HepG2 (cell line): Measurements from ENCODE around the gene AS3MT. TPM values are rescaled to one million over a fixed set of nuclear protein-coding genes. Genes with fewer than 3 reads are reported as not detected.

Experiments used
- AGO2 ChIP-seq: fragments of 200-400 bp; formaldehyde crosslinking; optimal IDR thresholded peaks from 2 replicates; pipeline ENCODE3; 2017; ENCODE audit warnings: mild to moderate bottlenecking, low read depth, low read length, moderate library complexity
- BRD4 ChIP-seq: sonication (generic); formaldehyde crosslinking; IDR thresholded peaks from 2 replicates; pipeline ENCODE4 v1.4.0; 2020; ENCODE audit warnings: missing genetic modification reagents
- CEBPB ChIP-seq: IDR thresholded peaks from 2 replicates; pipeline ENCODE4 v1.6.1; 2011; ENCODE audit warnings: low read depth, low read length, improper control_type of control experiment, borderline replicate concordance
- DMAP1 ChIP-seq: IDR thresholded peaks from 2 replicates; pipeline ENCODE4 v1.6.1; 2016
- DNMT1 ChIP-seq: sonication (generic); formaldehyde crosslinking; IDR thresholded peaks from 2 replicates; pipeline ENCODE4 v1.5.1; 2020; ENCODE audit warnings: mild to moderate bottlenecking, missing genetic modification reagents
- FIP1L1 ChIP-seq: fragments of 200-400 bp; formaldehyde crosslinking; IDR thresholded peaks from 2 replicates; pipeline ENCODE4 v1.6.1; 2018; ENCODE audit warnings: low read depth, mild to moderate bottlenecking, low read length, moderate library complexity, borderline replicate concordance; ENCODE audit not compliant: insufficient read depth
- FOSL1 ChIP-seq: sonication (generic); formaldehyde crosslinking; IDR thresholded peaks from 2 replicates; pipeline ENCODE4 v1.9.0; 2021; ENCODE audit warnings: missing genetic modification reagents, borderline replicate concordance
- FOXO1 ChIP-seq: sonication (generic); formaldehyde crosslinking; IDR thresholded peaks from 2 replicates; pipeline ENCODE4 v1.4.0; 2020; ENCODE audit warnings: missing genetic modification reagents
- FOXO4 ChIP-seq: sonication (generic); formaldehyde crosslinking; conservative IDR thresholded peaks from 2 replicates; pipeline ENCODE4 v1.8.1; 2023; ENCODE audit warnings: missing genetic modification reagents
- HNRNPLL ChIP-seq: fragments of 200-400 bp; formaldehyde crosslinking; IDR thresholded peaks from 2 replicates; pipeline ENCODE4 v1.6.1; 2017; ENCODE audit warnings: mild to moderate bottlenecking, low read depth, low read length; ENCODE audit not compliant: poor library complexity, severe bottlenecking
- HOXA3 ChIP-seq: sonication (generic); formaldehyde crosslinking; IDR thresholded peaks from 2 replicates; pipeline ENCODE4 v1.5.0; 2020; ENCODE audit warnings: missing genetic modification reagents
- HOXA9 ChIP-seq: sonication (generic); formaldehyde crosslinking; IDR thresholded peaks from 2 replicates; pipeline ENCODE4 v1.8.1; 2022; ENCODE audit warnings: missing genetic modification reagents, mild to moderate bottlenecking, moderate library complexity, borderline replicate concordance
- MLX ChIP-seq: IDR thresholded peaks from 2 replicates; pipeline ENCODE4 v1.6.1; 2016
- MXD4 ChIP-seq: IDR thresholded peaks from 2 replicates; pipeline ENCODE4 v1.6.1; 2016; ENCODE audit warnings: mild to moderate bottlenecking, missing biosample characterization, missing genetic modification reagents
- PBX2 ChIP-seq: IDR thresholded peaks from 2 replicates; pipeline ENCODE4 v1.6.1; 2016; ENCODE audit warnings: control low read depth
- POGK ChIP-seq: sonication (generic); formaldehyde crosslinking; conservative IDR thresholded peaks from 2 replicates; pipeline ENCODE4 v1.8.0; 2022; ENCODE audit warnings: mild to moderate bottlenecking, moderate library complexity, missing genetic modification reagents
- SAP130 ChIP-seq: IDR thresholded peaks from 2 replicates; pipeline ENCODE4 v1.6.1; 2016; ENCODE audit warnings: low read depth
- SOX6 ChIP-seq, 2 experiments: fragments of 450-650 bp in 1 of 2; sonication (generic) in 1 of 2; formaldehyde crosslinking in 1 of 2; IDR thresholded peaks; 2 replicates each; pipeline versions ENCODE4 v1.4.0 to v1.6.1; 2017 to 2020; ENCODE audit warnings: antibody characterized with exemption in 1 of 2, mild to moderate bottlenecking in 1 of 2, missing genetic modification reagents in 1 of 2
- SP5 ChIP-seq: IDR thresholded peaks from 2 replicates; pipeline ENCODE4 v1.6.1; 2016; ENCODE audit warnings: low read depth, borderline replicate concordance
- TSC22D2 ChIP-seq: sonication (generic); formaldehyde crosslinking; IDR thresholded peaks from 2 replicates; pipeline ENCODE4 v1.5.1; 2020; ENCODE audit warnings: missing genetic modification reagents, mild to moderate bottlenecking, borderline replicate concordance
- YEATS2 ChIP-seq: sonication (generic); formaldehyde crosslinking; IDR thresholded peaks from 2 replicates; pipeline ENCODE4 v1.4.0; 2020; ENCODE audit warnings: missing genetic modification reagents, borderline replicate concordance
- ZNF253 ChIP-seq: sonication (generic); formaldehyde crosslinking; IDR thresholded peaks from 2 replicates; pipeline ENCODE4 v1.8.0; 2022; ENCODE audit warnings: mild to moderate bottlenecking, missing genetic modification reagents, borderline replicate concordance
- ZNF878 ChIP-seq: sonication (generic); formaldehyde crosslinking; IDR thresholded peaks from 2 replicates; pipeline ENCODE4 v1.8.1; 2023; ENCODE audit warnings: mild to moderate bottlenecking, missing genetic modification reagents, moderate library complexity
- polyA plus RNA-seq, 8 experiments: library from polyadenylated mRNA; depleted of rRNA in 3 of 8; stranded (reverse) in 7 of 8; unstranded in 1 of 8; fragments of >200 nt; fragmentation: Illumina TruSeq in 4 of 8; extraction: Trizol in 4 of 8; gene quantifications; 2 replicates each; pipeline versions ENCODE4 v1.2.1 to v1.2.3, GENCODE V29; 2011 to 2016; ENCODE audit warnings: low read depth in 4 of 8, missing spikeins in 1 of 8, mixed read lengths in 1 of 8; ENCODE audit not compliant: insufficient read depth in 1 of 8
- total RNA-seq, 5 experiments: library from RNA; depleted of rRNA; stranded (reverse); fragments of >200 nt; fragmentation: Illumina TruSeq; extraction: Trizol; gene quantifications; 2 replicates each; pipeline ENCODE4 v1.2.3, GENCODE V29; 2016; ENCODE audit warnings: low read depth in 1 of 5

Gene AS3MT
- total and polyA plus RNA-seq, 2 of the 13 experiments (the other 11 are each of a cell fraction or from before 2014, with no cell fraction given) = 8.7 to 17.4 TPM

- TF ChIP-seq SAP130 (CRISPR knock-in tag) = peak; percentile 55; the same call in 1 of the 2 replicates
- 0 out of 2 replicates have a peak, but pooled peaks have one; percentile 29 for TF ChIP-seq MLX (CRISPR knock-in tag)
- no peak for TF ChIP-seq SOX6 (IDR thresholded peaks at IDR 0.05)
- peak; percentile 21; the same call in 1 of the 2 replicates for TF ChIP-seq SOX6 (CRISPR knock-in tag; IDR thresholded peaks at IDR 0.05)
- no peak for TF ChIP-seq DMAP1
- TF ChIP-seq FIP1L1 = no peak
- TF ChIP-seq BRD4 = no peak
- no peak for TF ChIP-seq PBX2 (CRISPR knock-in tag)
- no peak for TF ChIP-seq FOXO4 (CRISPR knock-in tag)
- no peak; the same call in 1 of the 2 replicates for TF ChIP-seq MXD4
- no peak for TF ChIP-seq CEBPB
- no peak for TF ChIP-seq HNRNPLL
- no peak for TF ChIP-seq ZNF878
- no peak for TF ChIP-seq SP5 (CRISPR knock-in tag)
- TF ChIP-seq FOXO1 = no peak
- no peak for TF ChIP-seq POGK (CRISPR knock-in tag)
- no peak for TF ChIP-seq ZNF253 (CRISPR knock-in tag)
- no peak for TF ChIP-seq YEATS2
- no peak for TF ChIP-seq HOXA9 (CRISPR knock-in tag)
- no peak for TF ChIP-seq TSC22D2
- no peak for TF ChIP-seq FOSL1 (CRISPR knock-in tag)
- TF ChIP-seq HOXA3 (CRISPR knock-in tag) = 0 out of 2 replicates have a peak, but pooled peaks have one; percentile 12
- no peak for TF ChIP-seq AGO2
- TF ChIP-seq DNMT1 (CRISPR knock-in tag) = no peak
Measured at GRCh38 chr10:102831322-102832071, 37.8 kb upstream of the AS3MT start (continued).
